Lung (tissue), 12 donors: Measurements from ENCODE around the gene DCN. TPM values are rescaled to one million over a fixed set of nuclear protein-coding genes. Genes with fewer than 3 reads are reported as not detected.

Experiments used
- ATAC-seq: fragments of 200-7000 bp; cut with Tn5 transposase; one replicate; pipeline ENCODE4 v1.9.1; 2020; ENCODE audit warnings: moderate number of reproducible peaks; ENCODE audit not compliant: insufficient read depth, low FRiP score
- DNase-seq, 3 donors: peaks; one replicate each; pipeline ENCODE4 v3.0.0-alpha.2; 2013 to 2017
- H3K27ac ChIP-seq, 2 donors: one replicate each; pipeline ENCODE4 v1.5.1; 2013; ENCODE audit warnings: mild to moderate bottlenecking in 2 of 2, moderate library complexity in 2 of 2, control low read depth in 1 of 2, inconsistent platforms in 1 of 2, low read depth in 1 of 2, low read length in 1 of 2
- H3K27me3 ChIP-seq, 3 donors: one replicate each; pipeline ENCODE4 v1.5.1; 2013; ENCODE audit warnings: low read length in 2 of 3; ENCODE audit not compliant: control insufficient read depth in 3 of 3, insufficient read depth in 3 of 3
- H3K36me3 ChIP-seq, 4 donors: one replicate each; pipeline ENCODE4 v1.5.1; 2013; ENCODE audit warnings: low read length in 4 of 4, mild to moderate bottlenecking in 1 of 4, moderate library complexity in 1 of 4; ENCODE audit not compliant: control insufficient read depth in 4 of 4, insufficient read depth in 4 of 4
- H3K4me1 ChIP-seq, 5 donors: one replicate each; pipeline ENCODE4 v1.5.1; 2013; ENCODE audit warnings: low read length in 5 of 5, mild to moderate bottlenecking in 2 of 5, moderate library complexity in 1 of 5; ENCODE audit not compliant: control insufficient read depth in 5 of 5, insufficient read depth in 5 of 5
- H3K4me3 ChIP-seq: one replicate; pipeline ENCODE4 v1.5.1; 2013; ENCODE audit warnings: mild to moderate bottlenecking, control low read depth, moderate library complexity
- H3K9ac ChIP-seq, 2 donors: one replicate each; pipeline ENCODE4 v1.5.1; 2013; ENCODE audit warnings: low read length in 2 of 2, control low read depth in 1 of 2; ENCODE audit not compliant: insufficient read depth in 1 of 2
- H3K9me3 ChIP-seq, 4 donors: one replicate each; pipeline ENCODE4 v1.5.1; 2013; ENCODE audit warnings: low read length in 3 of 4, mild to moderate bottlenecking in 1 of 4, moderate library complexity in 1 of 4; ENCODE audit not compliant: control insufficient read depth in 4 of 4, insufficient read depth in 3 of 4
- WGBS, 2 donors: extraction: QIAGEN DNeasy Blood & Tissue Kit; methylation state at CpG; one replicate each; pipeline ENCODE4 v1.1.7; 2013; 5-methylcytosine and 5-hydroxymethylcytosine counted together
- polyA plus RNA-seq, 2 donors: library from polyadenylated mRNA; stranded (reverse); fragments of 200-250 nt; gene quantifications; one replicate each; pipeline ENCODE4 v1.2.1, GENCODE V29; 2013
- total RNA-seq, 2 donors: library from RNA; depleted of rRNA in 1 of 2; stranded (reverse); fragments of >200 nt in 1 of 2; gene quantifications; one replicate each; pipeline ENCODE4 v1.2.1, GENCODE V29; 2014 to 2021
- TF ChIP-seq, protein P1 (sequence below): IDR thresholded peaks from 2 replicates; pipeline ENCODE4 v1.5.1; 2012; ENCODE audit warnings: mild to moderate bottlenecking; ENCODE audit errors: control extremely low read depth, extremely low read depth
- donor health status: control.
- donor health status: control.
- donor health status: Bipolar disorder and iron deficiency.
- donor health status: healthy.
- donor health status: DM: yes; HTN: yes; CAD: no.

The DCN gene
- total and polyA plus RNA-seq, 4 donors = 178 to 1,047 (median 509) TPM

DNA sequence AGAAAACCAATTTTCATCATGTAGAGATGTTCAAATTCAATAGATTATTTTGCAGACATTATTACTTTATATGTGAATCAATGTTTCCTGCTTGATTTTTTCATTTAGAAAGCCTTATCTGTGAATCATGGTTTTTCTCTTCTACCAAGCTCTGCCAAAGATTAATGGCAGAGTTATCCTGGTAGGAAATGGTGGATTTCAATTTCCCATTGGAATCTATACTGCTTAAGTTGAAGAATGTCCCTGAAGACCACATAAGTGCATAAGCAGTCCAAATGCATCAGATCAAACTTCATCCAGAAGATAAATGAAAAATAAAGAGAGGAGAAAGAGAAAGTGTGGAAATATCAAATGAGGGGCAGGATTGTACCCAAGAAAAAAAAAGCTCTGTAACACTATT is 76.3 kb downstream of the DCN start:
- Histone ChIP-seq H3K9me3 (no peaks in the 10 kb centered on the region), H3K27ac (no peak overlapping the region), H3K36me3 (peaks cover 0 to 26% (median 13%) of the 10 kb centered on the region in 4 donors), H3K9ac (peak overlapping the region in 1 of 2 donors; percentile 78), H3K4me1 (peaks cover 0 to 62% (median 6%) of the 10 kb centered on the region in 5 donors), H3K27me3 (no peaks in the 10 kb centered on the region), H3K4me3 (no peak overlapping the region)
- ATAC-seq = no peak
- TF ChIP-seq, protein P1, sequence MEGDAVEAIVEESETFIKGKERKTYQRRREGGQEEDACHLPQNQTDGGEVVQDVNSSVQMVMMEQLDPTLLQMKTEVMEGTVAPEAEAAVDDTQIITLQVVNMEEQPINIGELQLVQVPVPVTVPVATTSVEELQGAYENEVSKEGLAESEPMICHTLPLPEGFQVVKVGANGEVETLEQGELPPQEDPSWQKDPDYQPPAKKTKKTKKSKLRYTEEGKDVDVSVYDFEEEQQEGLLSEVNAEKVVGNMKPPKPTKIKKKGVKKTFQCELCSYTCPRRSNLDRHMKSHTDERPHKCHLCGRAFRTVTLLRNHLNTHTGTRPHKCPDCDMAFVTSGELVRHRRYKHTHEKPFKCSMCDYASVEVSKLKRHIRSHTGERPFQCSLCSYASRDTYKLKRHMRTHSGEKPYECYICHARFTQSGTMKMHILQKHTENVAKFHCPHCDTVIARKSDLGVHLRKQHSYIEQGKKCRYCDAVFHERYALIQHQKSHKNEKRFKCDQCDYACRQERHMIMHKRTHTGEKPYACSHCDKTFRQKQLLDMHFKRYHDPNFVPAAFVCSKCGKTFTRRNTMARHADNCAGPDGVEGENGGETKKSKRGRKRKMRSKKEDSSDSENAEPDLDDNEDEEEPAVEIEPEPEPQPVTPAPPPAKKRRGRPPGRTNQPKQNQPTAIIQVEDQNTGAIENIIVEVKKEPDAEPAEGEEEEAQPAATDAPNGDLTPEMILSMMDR = no peak
- no peak for DNase-seq

DNA sequence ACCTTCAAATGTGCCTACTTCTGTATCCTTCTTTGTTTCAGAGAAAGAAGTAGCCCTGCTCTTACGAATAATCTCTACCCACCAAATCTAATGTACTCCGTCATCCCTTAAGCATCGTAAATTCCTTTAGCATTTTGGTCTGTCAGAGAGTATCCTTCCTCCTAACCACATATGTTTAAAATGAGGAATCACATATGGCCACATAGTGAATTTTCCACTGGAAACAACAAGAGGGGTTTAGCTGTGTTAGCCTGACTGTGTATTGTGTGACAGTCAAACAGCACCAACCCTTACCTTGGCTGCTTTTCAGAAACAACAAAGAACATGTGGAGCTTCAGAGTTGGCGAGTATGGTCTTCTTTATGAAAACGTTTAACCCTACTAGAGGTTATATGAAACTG is 76.8 kb downstream of the DCN start:
- no peaks in the 10 kb centered on the region for H3K27me3 ChIP-seq
- H3K9me3 ChIP-seq = no peaks in the 10 kb centered on the region
- peak overlapping the region in 1 of 2 donors; percentile 78 for H3K9ac ChIP-seq
- WGBS, 2 donors = 65 to 77% methylated on average over 5 of the region's 5 CpGs
- TF ChIP-seq, protein P1 = no peak
- no peak for ATAC-seq
- H3K4me3 ChIP-seq = no peak overlapping the region
- H3K27ac ChIP-seq = peak overlapping the region in 1 of 2 donors; percentile 31
- H3K4me1 ChIP-seq = peaks cover 0 to 62% (median 6%) of the 10 kb centered on the region in 5 donors
- peaks cover 0 to 26% (median 13%) of the 10 kb centered on the region in 4 donors for H3K36me3 ChIP-seq
- DNase-seq = no peak

DNA sequence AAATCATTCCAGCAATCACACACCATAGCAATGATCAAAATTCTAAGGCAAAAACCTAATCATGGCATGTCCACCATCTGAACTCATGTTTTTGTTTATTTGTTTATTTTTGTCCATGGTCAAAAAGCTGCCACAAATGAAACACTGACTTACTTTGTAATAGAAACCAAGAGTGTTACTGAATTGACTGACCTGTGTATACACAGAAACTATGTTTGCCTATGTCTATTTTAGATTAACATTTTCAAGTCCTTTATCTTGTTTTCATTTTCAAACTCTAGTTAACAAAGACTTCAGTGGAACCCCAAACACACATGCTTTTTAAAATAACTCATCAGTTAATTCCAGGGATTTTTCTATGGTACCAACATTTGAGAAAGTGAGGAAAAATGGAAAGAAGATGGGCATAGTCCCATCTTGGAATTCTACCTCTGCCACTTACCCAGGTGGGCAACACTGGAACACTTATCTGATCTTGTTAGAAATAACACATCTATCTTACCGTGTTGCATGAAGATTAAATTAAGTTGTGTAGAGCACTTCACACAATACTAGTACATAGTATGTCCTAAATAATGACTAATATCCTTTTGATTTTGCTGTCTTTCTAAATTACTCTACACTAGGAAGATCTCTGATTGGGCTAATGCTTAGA is 77.7 kb downstream of the DCN start:
- peaks cover 0 to 26% (median 13%) of the 10 kb centered on the region in 4 donors for H3K36me3 ChIP-seq
- no peak for ATAC-seq
- no peak overlapping the region for H3K9ac ChIP-seq
- H3K4me1 ChIP-seq = peaks cover 0 to 62% (median 6%) of the 10 kb centered on the region in 5 donors
- no peaks in the 10 kb centered on the region for H3K27me3 ChIP-seq
- H3K4me3 ChIP-seq = no peak overlapping the region
- H3K27ac ChIP-seq = no peak overlapping the region
- 71 to 75% methylated on average over 1 of the region's 1 CpG for WGBS, 2 donors
- TF ChIP-seq, protein P1 = no peak
- DNase-seq = no peak
- no peaks in the 10 kb centered on the region for H3K9me3 ChIP-seq

DNA sequence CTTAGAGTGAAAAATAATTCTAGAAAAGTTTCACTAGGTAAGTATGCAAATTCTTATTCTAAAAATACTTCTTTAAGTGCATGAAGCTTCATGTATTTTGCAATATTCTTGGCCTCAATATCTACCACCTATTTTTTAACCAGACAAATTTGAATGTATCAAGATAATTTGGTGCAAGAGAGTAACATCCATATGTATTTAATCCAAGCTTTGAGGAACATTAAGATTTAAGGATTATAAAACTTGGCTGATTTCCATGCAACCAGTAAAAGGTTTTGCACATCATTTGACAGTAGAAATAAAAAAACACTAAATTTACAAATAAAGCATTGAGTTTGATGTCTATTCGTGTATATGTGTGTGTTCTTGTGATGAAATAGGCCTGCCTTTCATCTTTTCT is 79.0 kb downstream of the DCN start:
- Histone ChIP-seq H3K4me3 (no peak overlapping the region), H3K9ac (no peak overlapping the region), H3K27me3 (no peaks in the 10 kb centered on the region), H3K27ac (no peak overlapping the region), H3K36me3 (peaks cover 0 to 26% (median 13%) of the 10 kb centered on the region in 4 donors), H3K4me1 (peaks cover 0 to 61% (median 6%) of the 10 kb centered on the region in 5 donors), H3K9me3 (no peaks in the 10 kb centered on the region)
- DNase-seq (peak in 2 of 3 donors; percentile 89 to 95), ATAC-seq (no peak)
- TF ChIP-seq, protein P1 = no peak
- 42 to 49% methylated on average over 1 of the region's 1 CpG for WGBS, 2 donors
